ENCODE measurements around the gene C5orf15.

GRCh38 chr5:133967698-133968203 lies 674 bp downstream of the C5orf15 start:
- no peak for TF ChIP-seq CTCF (IDR thresholded peaks at IDR 0.05; ENCODE audit: low read depth, low read length, missing input control)
- no peak for TF ChIP-seq ATF3 (IDR thresholded peaks at IDR 0.05)
- TF ChIP-seq RAD21 (IDR thresholded peaks at IDR 0.05): no peak
- no peak for TF ChIP-seq ZBTB33 (IDR thresholded peaks at IDR 0.05)
- TF ChIP-seq YY1 (IDR thresholded peaks at IDR 0.05): no peak
- no peak for TF ChIP-seq GABPA (IDR thresholded peaks at IDR 0.05 in 1 of 2, conservative IDR thresholded peaks at IDR 0.05 in 1 of 2)
- TF ChIP-seq MAX (IDR thresholded peaks at IDR 0.05): no peak
- no peak for TF ChIP-seq RXRA (IDR thresholded peaks at IDR 0.05)
- TF ChIP-seq FOXA1 (IDR thresholded peaks at IDR 0.05): no peak
